ENCODE data around the gene TIGD1. TPM values are rescaled to one million over a fixed set of nuclear protein-coding genes. Genes with fewer than 3 reads are reported as not detected.
A peak's percentile ranks its signal among the peaks of the same experiment; 100 is the strongest.

The TIGD1 gene
- 12.3 TPM for total RNA-seq (ENCODE audit: unreplicated experiment)
- long read RNA-seq, partial matches to known transcripts = 0 of 2 reads
- long read RNA-seq, other reads (novel, unspliced or antisense) = 0 of 2 reads

- Mint-ChIP-seq H3K9me3 (ENCODE audit: unreplicated experiment) (peaks cover 21% of the 10 kb centered on the region), H3K36me3 (ENCODE audit: unreplicated experiment) (peaks cover 32% of the 10 kb centered on the region), H3K27me3 (ENCODE audit: unreplicated experiment) (peaks cover 12% of the 10 kb centered on the region), H3K27ac (ENCODE audit: unreplicated experiment) (peak within 1 kb of the TSS; percentile 99), H3K4me1 (ENCODE audit: low read depth, unreplicated experiment) (peaks cover 4% of the 10 kb centered on the region), H3K4me3 (ENCODE audit: unreplicated experiment) (peak within 1 kb of the TSS; percentile 98)
- TF ChIP-seq CTCF (IDR thresholded peaks at IDR 0.05; ENCODE audit: partially characterized antibody, unreplicated experiment) = peak; percentile 58
- peak; percentile 96 for DNase-seq
Measured at GRCh38 chr2:232550354-232551249, at the start of gene TIGD1, which contains the start of gene EIF4E2. Gene TIGD1, minus strand, starts transcription at chr2:232550557. Its CDS starts 675 bp downstream, at chr2:232549882. Gene EIF4E2, plus strand, starts transcription at chr2:232550689. Its CDS starts 36 bp downstream, at chr2:232550725.

- Mint-ChIP-seq H3K4me3 (ENCODE audit: unreplicated experiment) (no peak overlapping the region), H3K36me3 (ENCODE audit: unreplicated experiment) (no peaks in the 10 kb centered on the region), H3K27ac (ENCODE audit: unreplicated experiment) (no peak overlapping the region), H3K27me3 (ENCODE audit: unreplicated experiment) (no peaks in the 10 kb centered on the region), H3K4me1 (ENCODE audit: low read depth, unreplicated experiment) (no peaks in the 10 kb centered on the region), H3K9me3 (ENCODE audit: unreplicated experiment) (no peaks in the 10 kb centered on the region)
- no peak for DNase-seq
- no peak for TF ChIP-seq CTCF (IDR thresholded peaks at IDR 0.05; ENCODE audit: partially characterized antibody, unreplicated experiment)
Measured at GRCh38 chr2:232598293-232598692, 47.9 kb upstream of the TIGD1 start.

- no peak for TF ChIP-seq CTCF (IDR thresholded peaks at IDR 0.05; ENCODE audit: partially characterized antibody, unreplicated experiment)
- Mint-ChIP-seq H3K27me3 (ENCODE audit: unreplicated experiment) (no peaks in the 10 kb centered on the region), H3K36me3 (ENCODE audit: unreplicated experiment) (no peaks in the 10 kb centered on the region), H3K4me1 (ENCODE audit: low read depth, unreplicated experiment) (no peaks in the 10 kb centered on the region), H3K27ac (ENCODE audit: unreplicated experiment) (no peak overlapping the region), H3K4me3 (ENCODE audit: unreplicated experiment) (no peak overlapping the region), H3K9me3 (ENCODE audit: unreplicated experiment) (no peaks in the 10 kb centered on the region)
- DNase-seq = no peak
Measured at GRCh38 chr2:232597362-232598079, 47.2 kb upstream of the TIGD1 start.

GRCh38 chr2:232593982-232594381 is 43.6 kb upstream of the TIGD1 start:
- no peak for DNase-seq
- H3K27me3 Mint-ChIP-seq (ENCODE audit: unreplicated experiment) = peaks cover under 1% of the 10 kb centered on the region
- no peak overlapping the region for H3K4me3 Mint-ChIP-seq (ENCODE audit: unreplicated experiment)
- no peak overlapping the region for H3K27ac Mint-ChIP-seq (ENCODE audit: unreplicated experiment)
- peaks cover 4% of the 10 kb centered on the region for H3K36me3 Mint-ChIP-seq (ENCODE audit: unreplicated experiment)
- no peaks in the 10 kb centered on the region for H3K9me3 Mint-ChIP-seq (ENCODE audit: unreplicated experiment)
- TF ChIP-seq CTCF (IDR thresholded peaks at IDR 0.05; ENCODE audit: partially characterized antibody, unreplicated experiment) = no peak
- no peaks in the 10 kb centered on the region for H3K4me1 Mint-ChIP-seq (ENCODE audit: low read depth, unreplicated experiment)

Measured in glutamatergic neuron (in vitro differentiated cells).